BJ (cell line): ENCODE data around the gene AEBP1. TPM values are rescaled to one million over a fixed set of nuclear protein-coding genes. Genes with fewer than 3 reads are reported as not detected.

Experiments
- CTCF ChIA-PET: fragments of 350-600 bp; formaldehyde crosslinking; extraction: SDS; loops from one replicate; lab custom pipeline; 2021; ENCODE audit warnings: antibody characterized with exemption, inconsistent platforms; lab: Yijun Ruan, JAX
- POLR2A ChIA-PET: fragments of 300-600 bp; sonication (Branson Sonifier 250); formaldehyde crosslinking; extraction: SDS; loops from one replicate; lab custom pipeline; 2021; ENCODE audit warnings: antibody characterized with exemption; lab: Charles Lee
- DNase-seq: peaks from one replicate; pipeline ENCODE4 v3.0.0-alpha.2; 2011; ENCODE audit warnings: low read depth
- H3K27me3 ChIP-seq: 2 replicates; pipeline ENCODE4 v1.6.0; 2011; ENCODE audit warnings: low read length; ENCODE audit not compliant: control insufficient read depth, insufficient read depth
- H3K36me3 ChIP-seq: 2 replicates; pipeline ENCODE4 v1.5.1; 2011; ENCODE audit warnings: low read length; ENCODE audit not compliant: control insufficient read depth, insufficient read depth
- H3K4me3 ChIP-seq: 2 replicates; pipeline ENCODE4 v1.5.1; 2011; ENCODE audit warnings: low read depth, mild to moderate bottlenecking, control low read depth, low read length
- polyA plus RNA-seq: library from polyadenylated mRNA; depleted of rRNA; stranded (reverse); fragments of >200 nt; gene quantifications from 2 replicates; pipeline ENCODE4 v1.2.3, GENCODE V29; 2011
- TF ChIP-seq, protein P1 (sequence below): IDR thresholded peaks from 2 replicates; pipeline ENCODE4 v1.5.1; 2011; ENCODE audit warnings: low read depth, mild to moderate bottlenecking, control low read depth, inconsistent platforms, low read length, moderate library complexity; ENCODE audit not compliant: insufficient read depth

Gene AEBP1
- polyA plus RNA-seq, 1 experiment, result 117 TPM

DNA sequence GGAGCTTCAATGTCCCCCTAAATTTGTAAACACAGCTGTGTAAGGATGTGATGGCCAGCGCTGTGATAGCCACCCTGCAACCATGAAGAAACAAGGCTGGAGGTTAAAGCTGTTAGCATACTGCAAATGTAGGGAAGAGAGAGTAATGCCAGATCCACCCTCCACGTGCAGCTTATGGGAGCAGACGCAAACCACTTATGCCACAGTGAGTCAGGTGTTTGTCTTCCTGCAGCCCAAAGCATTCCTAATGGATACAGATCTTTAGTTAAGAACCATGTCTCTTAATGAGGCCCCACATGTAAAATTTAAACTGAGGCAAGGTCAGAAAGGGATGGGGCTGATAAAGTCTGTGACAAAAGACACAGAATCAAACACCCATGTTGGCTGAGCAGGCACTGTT is 50.6 kb downstream of the AEBP1 start:
- no peaks in the 10 kb centered on the region for H3K36me3 ChIP-seq
- TF ChIP-seq, protein P1, sequence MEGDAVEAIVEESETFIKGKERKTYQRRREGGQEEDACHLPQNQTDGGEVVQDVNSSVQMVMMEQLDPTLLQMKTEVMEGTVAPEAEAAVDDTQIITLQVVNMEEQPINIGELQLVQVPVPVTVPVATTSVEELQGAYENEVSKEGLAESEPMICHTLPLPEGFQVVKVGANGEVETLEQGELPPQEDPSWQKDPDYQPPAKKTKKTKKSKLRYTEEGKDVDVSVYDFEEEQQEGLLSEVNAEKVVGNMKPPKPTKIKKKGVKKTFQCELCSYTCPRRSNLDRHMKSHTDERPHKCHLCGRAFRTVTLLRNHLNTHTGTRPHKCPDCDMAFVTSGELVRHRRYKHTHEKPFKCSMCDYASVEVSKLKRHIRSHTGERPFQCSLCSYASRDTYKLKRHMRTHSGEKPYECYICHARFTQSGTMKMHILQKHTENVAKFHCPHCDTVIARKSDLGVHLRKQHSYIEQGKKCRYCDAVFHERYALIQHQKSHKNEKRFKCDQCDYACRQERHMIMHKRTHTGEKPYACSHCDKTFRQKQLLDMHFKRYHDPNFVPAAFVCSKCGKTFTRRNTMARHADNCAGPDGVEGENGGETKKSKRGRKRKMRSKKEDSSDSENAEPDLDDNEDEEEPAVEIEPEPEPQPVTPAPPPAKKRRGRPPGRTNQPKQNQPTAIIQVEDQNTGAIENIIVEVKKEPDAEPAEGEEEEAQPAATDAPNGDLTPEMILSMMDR, result no peak
- ChIA-PET CTCF (interaction anchor here (1.0 kb wide), 1 partner anchor 41 kb away, joined by 3 read pairs; no protein-coding TSS in a partner anchor), POLR2A (no interaction called here)
- no peaks in the 10 kb centered on the region for H3K27me3 ChIP-seq
- H3K4me3 ChIP-seq, result no peak overlapping the region
- no peak for DNase-seq

DNA sequence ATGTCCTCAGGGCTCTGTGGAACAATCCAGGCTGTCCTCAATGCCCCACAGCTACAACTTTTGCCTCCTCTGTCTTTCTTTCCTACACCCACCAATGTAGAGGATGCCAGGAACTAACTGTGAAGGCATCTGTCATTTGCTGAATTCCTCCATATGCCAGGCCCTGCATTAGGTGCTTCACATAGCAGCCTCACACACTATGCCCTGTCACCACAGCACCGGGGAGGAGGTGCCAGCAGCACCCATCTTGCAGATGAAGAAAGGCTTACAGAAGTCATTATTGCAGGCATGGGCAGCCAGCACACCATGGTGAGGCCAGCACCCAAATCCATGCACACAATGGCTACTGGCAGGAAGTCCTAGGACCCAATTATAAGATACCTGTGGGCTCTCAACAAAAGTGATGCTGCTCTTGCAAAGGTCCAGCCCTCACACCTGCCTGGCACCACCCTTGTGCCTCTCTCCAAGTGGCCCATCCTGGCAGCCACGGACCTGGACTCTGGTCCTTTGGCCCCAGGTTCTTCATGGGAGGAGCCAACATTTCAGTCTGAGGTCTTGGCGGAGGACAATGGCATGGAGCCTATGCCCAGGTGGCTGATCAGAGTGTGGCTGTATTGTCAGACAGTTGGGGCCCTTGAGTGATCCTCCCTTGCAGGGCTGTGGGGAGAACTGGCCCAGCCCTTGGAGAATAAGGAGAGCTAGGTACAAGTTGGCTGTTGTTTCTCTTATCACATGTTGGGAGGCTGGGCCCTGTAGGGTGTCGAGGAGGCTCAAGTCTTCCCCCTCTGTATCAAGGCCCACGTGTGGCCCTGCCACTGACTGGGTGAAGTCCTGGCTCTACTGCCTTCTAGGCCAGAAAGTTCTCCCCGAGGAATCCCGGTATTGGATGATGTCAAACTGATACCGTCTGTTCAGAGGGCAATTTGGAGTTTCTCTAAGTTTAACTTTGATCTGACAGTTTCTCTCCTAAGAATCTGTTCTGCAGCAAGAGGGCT is 51.3 kb downstream of the AEBP1 start:
- H3K4me3 ChIP-seq, result no peak overlapping the region
- ChIA-PET POLR2A (no interaction called here), CTCF (interaction anchor here (1.0 kb wide), 1 partner anchor 40 kb away, joined by 3 read pairs; no protein-coding TSS in a partner anchor)
- H3K36me3 ChIP-seq, result no peaks in the 10 kb centered on the region
- TF ChIP-seq, protein P1, result no peak
- H3K27me3 ChIP-seq, result no peaks in the 10 kb centered on the region
- no peak for DNase-seq

DNA sequence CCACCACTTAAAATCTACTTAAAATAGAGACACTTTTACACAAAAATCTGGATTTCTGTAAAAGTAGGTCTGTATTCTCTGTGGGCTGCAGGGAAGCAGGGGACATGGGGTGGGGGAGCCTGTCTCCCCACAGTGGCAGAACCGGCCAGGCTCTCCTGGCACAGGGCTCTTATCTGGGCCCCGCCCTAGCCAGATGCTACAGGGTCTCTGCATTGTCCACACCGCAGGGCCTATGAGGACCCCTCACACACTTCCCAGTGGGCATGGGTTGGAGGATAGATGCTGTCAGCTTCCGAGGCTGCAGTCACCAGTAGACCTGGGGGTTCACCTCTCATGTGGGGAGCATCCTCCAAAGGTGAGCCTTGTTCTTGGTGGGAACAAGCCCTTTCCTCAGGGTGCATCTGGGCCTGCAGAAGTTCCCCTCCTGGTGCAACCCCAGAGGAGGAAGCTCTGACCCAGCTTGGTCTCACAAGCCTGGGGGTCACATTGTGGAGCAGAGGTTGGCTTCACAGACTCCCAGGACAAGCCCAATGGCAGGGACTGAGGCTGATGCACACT is 52.4 kb downstream of the AEBP1 start:
- ChIA-PET POLR2A (no interaction called here), CTCF (interaction anchor here (1.8 kb wide), 1 partner anchor 45 kb away, joined by 5 read pairs; the partner anchor contains the start of gene YKT6)
- TF ChIP-seq, protein P1, result no peak
- Histone ChIP-seq H3K27me3 (no peaks in the 10 kb centered on the region), H3K4me3 (no peak overlapping the region), H3K36me3 (no peaks in the 10 kb centered on the region)
- DNase-seq, result no peak

DNA sequence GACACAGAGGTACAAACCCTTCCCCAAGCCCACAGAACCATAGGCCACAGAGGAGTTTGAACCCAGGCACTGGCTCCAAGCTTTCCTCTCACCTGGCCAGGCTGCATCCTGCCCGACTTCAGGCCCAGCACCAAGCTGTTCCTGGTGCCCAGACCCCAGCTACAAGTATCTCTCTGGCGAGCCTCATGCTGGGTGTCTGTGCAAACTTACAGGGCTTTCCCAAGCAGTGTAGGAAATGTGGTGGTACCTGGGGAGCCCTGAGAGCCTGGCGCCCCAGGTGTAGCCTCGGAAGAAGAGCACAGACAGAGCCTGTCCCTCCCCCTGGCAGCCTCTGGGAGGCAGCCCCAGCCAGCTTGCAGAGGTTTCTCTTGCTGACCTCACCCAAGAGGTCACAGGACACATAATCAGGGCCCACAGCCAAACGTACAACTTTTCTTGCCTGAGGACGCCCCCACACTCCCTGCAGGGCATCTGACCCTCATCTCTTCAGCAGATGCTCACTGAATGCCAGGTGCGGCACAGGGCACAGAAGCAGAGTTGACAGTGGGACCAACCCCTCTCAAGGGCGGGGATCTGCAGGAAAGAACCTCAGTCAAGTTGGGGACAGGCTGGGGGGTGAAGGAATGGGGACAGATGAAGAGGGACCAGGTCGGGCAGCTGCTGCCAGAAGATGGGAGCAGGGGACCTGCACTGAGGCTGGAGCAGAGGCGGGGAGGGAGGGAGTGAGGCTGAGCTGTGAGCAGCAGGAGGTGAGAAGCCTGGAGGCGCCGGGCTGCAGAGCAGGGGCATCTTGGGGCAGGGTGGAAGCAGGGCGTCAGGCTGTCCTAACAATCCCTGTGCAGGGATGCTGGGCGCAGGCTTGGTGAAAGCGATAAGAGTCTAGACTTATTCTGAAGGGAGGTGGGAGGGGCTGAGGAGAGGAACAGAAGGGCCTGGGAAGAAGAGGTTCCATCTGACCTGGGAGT is 53.3 kb downstream of the AEBP1 start:
- ChIA-PET POLR2A (no interaction called here), CTCF (interaction anchor here (1.8 kb wide), 1 partner anchor 44 kb away, joined by 5 read pairs; the partner anchor contains the start of gene YKT6)
- H3K4me3 ChIP-seq, result no peak overlapping the region
- no peak for DNase-seq
- TF ChIP-seq, protein P1, result no peak
- no peaks in the 10 kb centered on the region for H3K27me3 ChIP-seq
- no peaks in the 10 kb centered on the region for H3K36me3 ChIP-seq
